WTC11 (cell line): ENCODE results near the gene RNF151. TPM values are rescaled to one million over a fixed set of nuclear protein-coding genes. Genes with fewer than 3 reads are reported as not detected.

Experiments used
- ATAC-seq: fragments of 200-7000 bp; cut with Tn5 transposase; 2 replicates; pipeline ENCODE4 v1.10.0; 2021; ENCODE audit warnings: mild to moderate bottlenecking, moderate library complexity
- CTCF ChIA-PET: fragments of 300-600 bp; sonication (Branson Sonifier 250); formaldehyde crosslinking; loops from one replicate; lab custom pipeline; 2021; ENCODE audit warnings: antibody characterized with exemption; lab: Charles Lee
- POLR2A ChIA-PET: fragments of 350-600 bp; sonication (Branson Sonifier 250); formaldehyde crosslinking; loops from one replicate; lab custom pipeline; 2021; ENCODE audit warnings: antibody characterized with exemption; lab: Charles Lee
- DNase-seq: peaks from one replicate; pipeline ENCODE4 v3.0.0; 2021; ENCODE audit warnings: low spot score
- H3K27ac Mint-ChIP-seq: 2 replicates; pipeline ENCODE4 v1.8.0; 2021; ENCODE audit warnings: mixed read lengths
- H3K27me3 Mint-ChIP-seq: 2 replicates; pipeline ENCODE4 v1.8.0; 2021; ENCODE audit warnings: low read depth, mild to moderate bottlenecking, moderate library complexity, mixed read lengths
- H3K36me3 Mint-ChIP-seq: 2 replicates; pipeline ENCODE4 v1.8.0; 2021; ENCODE audit warnings: mixed read lengths
- H3K4me1 Mint-ChIP-seq: 2 replicates; pipeline ENCODE4 v1.8.0; 2022; ENCODE audit warnings: mixed read lengths
- H3K4me3 Mint-ChIP-seq: 2 replicates; pipeline ENCODE4 v1.8.0; 2021; ENCODE audit warnings: mild to moderate bottlenecking, moderate library complexity, mixed read lengths
- H3K9me3 Mint-ChIP-seq: 2 replicates; pipeline ENCODE4 v1.8.0; 2021; ENCODE audit warnings: mixed read lengths
- CDX4 ChIP-seq: fragments of 250-450 bp; sonication (Bioruptor Pico); IDR thresholded peaks from 2 replicates; pipeline ENCODE4 v1.9.0; 2021; ENCODE audit warnings: moderate library complexity, mild to moderate bottlenecking, inconsistent platforms, borderline replicate concordance
- ELF4 ChIP-seq: sonication (generic); formaldehyde crosslinking; IDR thresholded peaks from 2 replicates; pipeline ENCODE4 v1.8.1; 2022; ENCODE audit warnings: low read depth, mild to moderate bottlenecking, moderate library complexity, missing genetic modification reagents
- ERG ChIP-seq: fragments of 250-450 bp; sonication (Bioruptor Pico); IDR thresholded peaks from 2 replicates; pipeline ENCODE4 v1.8.0; 2021; ENCODE audit warnings: mild to moderate bottlenecking
- ESRRA ChIP-seq: sonication (generic); formaldehyde crosslinking; IDR thresholded peaks from 2 replicates; pipeline ENCODE4 v1.8.1; 2022; ENCODE audit warnings: mild to moderate bottlenecking, missing genetic modification reagents, borderline replicate concordance
- FOXK1 ChIP-seq: sonication (generic); formaldehyde crosslinking; IDR thresholded peaks from 2 replicates; pipeline ENCODE4 v1.8.0; 2022; ENCODE audit warnings: mild to moderate bottlenecking, moderate library complexity, missing genetic modification reagents
- GABPB1 ChIP-seq: sonication (generic); formaldehyde crosslinking; IDR thresholded peaks from 2 replicates; pipeline ENCODE4 v1.8.1; 2023; ENCODE audit warnings: mild to moderate bottlenecking, missing genetic modification reagents
- GRHL2 ChIP-seq: fragments of 250-450 bp; sonication (Bioruptor Pico); IDR thresholded peaks from 2 replicates; pipeline ENCODE4 v1.8.0; 2022; ENCODE audit warnings: mild to moderate bottlenecking, moderate library complexity; ENCODE audit not compliant: insufficient replicate concordance, severe bottlenecking
- KAT7 ChIP-seq: sonication (generic); formaldehyde crosslinking; IDR thresholded peaks from 2 replicates; pipeline ENCODE4 v1.8.1; 2023; ENCODE audit warnings: missing genetic modification reagents, mild to moderate bottlenecking, borderline replicate concordance
- MYBL2 ChIP-seq: sonication (generic); formaldehyde crosslinking; IDR thresholded peaks from 2 replicates; pipeline ENCODE4 v1.8.1; 2023; ENCODE audit warnings: mild to moderate bottlenecking, moderate library complexity, missing genetic modification reagents
- NFATC4 ChIP-seq: fragments of 250-450 bp; sonication (Bioruptor Pico); IDR thresholded peaks from 2 replicates; pipeline ENCODE4 v1.9.0; 2021; ENCODE audit warnings: mild to moderate bottlenecking
- PREB ChIP-seq: sonication (generic); formaldehyde crosslinking; IDR thresholded peaks from 2 replicates; pipeline ENCODE4 v1.8.1; 2022; ENCODE audit warnings: mild to moderate bottlenecking, missing genetic modification reagents, moderate library complexity, borderline replicate concordance
- RORB ChIP-seq: fragments of 250-450 bp; sonication (Bioruptor Pico); IDR thresholded peaks from 2 replicates; pipeline ENCODE4 v1.9.0; 2021; ENCODE audit warnings: mild to moderate bottlenecking
- SP1 ChIP-seq: sonication (generic); formaldehyde crosslinking; conservative IDR thresholded peaks from 2 replicates; pipeline ENCODE4 v1.8.1; 2022; ENCODE audit warnings: missing genetic modification reagents
- STAT6 ChIP-seq: sonication (generic); formaldehyde crosslinking; conservative IDR thresholded peaks from 2 replicates; pipeline ENCODE4 v1.8.1; 2023; ENCODE audit warnings: mild to moderate bottlenecking, low read depth, missing genetic modification reagents, moderate library complexity
- TEAD1 ChIP-seq: sonication (generic); formaldehyde crosslinking; IDR thresholded peaks from 2 replicates; pipeline ENCODE4 v1.8.0; 2022; ENCODE audit warnings: mild to moderate bottlenecking, missing genetic modification reagents
- ZNF121 ChIP-seq: sonication (generic); formaldehyde crosslinking; IDR thresholded peaks from 2 replicates; pipeline ENCODE4 v1.8.0; 2023; ENCODE audit warnings: missing genetic modification reagents
- ZNF138 ChIP-seq: sonication (generic); formaldehyde crosslinking; conservative IDR thresholded peaks from 2 replicates; pipeline ENCODE4 v1.8.1; 2022; ENCODE audit warnings: mild to moderate bottlenecking, moderate library complexity, missing genetic modification reagents
- ZNF219 ChIP-seq: sonication (generic); formaldehyde crosslinking; IDR thresholded peaks from 2 replicates; pipeline ENCODE4 v1.8.0; 2023; ENCODE audit warnings: missing genetic modification reagents, mild to moderate bottlenecking, borderline replicate concordance
- ZNF416 ChIP-seq: fragments of 250-450 bp; sonication (Bioruptor Pico); IDR thresholded peaks from 2 replicates; pipeline ENCODE4 v1.9.0; 2021; ENCODE audit warnings: mild to moderate bottlenecking, inconsistent platforms
- ZNF671 ChIP-seq: fragments of 250-450 bp; sonication (Bioruptor Pico); IDR thresholded peaks from 2 replicates; pipeline ENCODE4 v1.8.0; 2021; ENCODE audit warnings: mild to moderate bottlenecking
- total RNA-seq: library from RNA; stranded (reverse); gene quantifications from 3 replicates; pipeline ENCODE4 v1.2.3, GENCODE V29; 2021
- TF ChIP-seq, protein P1 (sequence below): sonication (generic); formaldehyde crosslinking; IDR thresholded peaks from 2 replicates; pipeline ENCODE4 v1.8.1; 2023; ENCODE audit warnings: mild to moderate bottlenecking, moderate library complexity, missing genetic modification reagents
- TF ChIP-seq, protein P2 (sequence below): fragments of 250-450 bp; sonication (Bioruptor Pico); IDR thresholded peaks from 2 replicates; pipeline ENCODE4 v1.9.0; 2021; ENCODE audit warnings: mild to moderate bottlenecking
- TF ChIP-seq, protein P3 (sequence below): sonication (generic); formaldehyde crosslinking; IDR thresholded peaks from 2 replicates; pipeline ENCODE4 v1.8.0; 2022; ENCODE audit warnings: missing genetic modification reagents

Gene RNF151
- total RNA-seq, 1 experiment from 2014 or later: 0.31 TPM

- no peak overlapping the region for H3K27ac Mint-ChIP-seq
- TF ChIP-seq GRHL2 (CRISPR knock-in tag) (no peak), PREB (CRISPR knock-in tag) (peak; percentile 33; the same call in 1 of the 2 replicates), RORB (no peak), ZNF138 (no peak), ZNF671 (CRISPR knock-in tag) (no peak), KAT7 (CRISPR knock-in tag) (peak; percentile 75; the same call in 1 of the 2 replicates), ZNF121 (CRISPR knock-in tag) (no peak), CDX4 (CRISPR knock-in tag) (no peak), FOXK1 (peak; percentile 92), ESRRA (peak; percentile 80), SP1 (CRISPR knock-in tag) (peak; percentile 83), MYBL2 (CRISPR knock-in tag) (peak; percentile 94), GABPB1 (CRISPR knock-in tag) (no peak), ELF4 (CRISPR knock-in tag) (peak; percentile 89; the same call in 1 of the 2 replicates), ERG (no peak), ZNF416 (CRISPR knock-in tag) (0 out of 2 replicates have a peak, but pooled peaks have one; percentile 9), STAT6 (CRISPR knock-in tag) (no peak), NFATC4 (CRISPR knock-in tag) (no peak), ZNF219 (peak; percentile 84; the same call in 1 of the 2 replicates), TEAD1 (CRISPR knock-in tag) (peak; percentile 96)
- TF ChIP-seq, protein P1, sequence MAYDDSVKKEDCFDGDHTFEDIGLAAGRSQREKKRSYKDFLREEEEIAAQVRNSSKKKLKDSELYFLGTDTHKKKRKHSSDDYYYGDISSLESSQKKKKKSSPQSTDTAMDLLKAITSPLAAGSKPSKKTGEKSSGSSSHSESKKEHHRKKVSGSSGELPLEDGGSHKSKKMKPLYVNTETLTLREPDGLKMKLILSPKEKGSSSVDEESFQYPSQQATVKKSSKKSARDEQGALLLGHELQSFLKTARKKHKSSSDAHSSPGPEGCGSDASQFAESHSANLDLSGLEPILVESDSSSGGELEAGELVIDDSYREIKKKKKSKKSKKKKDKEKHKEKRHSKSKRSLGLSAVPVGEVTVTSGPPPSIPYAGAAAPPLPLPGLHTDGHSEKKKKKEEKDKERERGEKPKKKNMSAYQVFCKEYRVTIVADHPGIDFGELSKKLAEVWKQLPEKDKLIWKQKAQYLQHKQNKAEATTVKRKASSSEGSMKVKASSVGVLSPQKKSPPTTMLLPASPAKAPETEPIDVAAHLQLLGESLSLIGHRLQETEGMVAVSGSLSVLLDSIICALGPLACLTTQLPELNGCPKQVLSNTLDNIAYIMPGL (CRISPR knock-in tag): 0 out of 2 replicates have a peak, but pooled peaks have one; percentile 8
- TF ChIP-seq, protein P2, sequence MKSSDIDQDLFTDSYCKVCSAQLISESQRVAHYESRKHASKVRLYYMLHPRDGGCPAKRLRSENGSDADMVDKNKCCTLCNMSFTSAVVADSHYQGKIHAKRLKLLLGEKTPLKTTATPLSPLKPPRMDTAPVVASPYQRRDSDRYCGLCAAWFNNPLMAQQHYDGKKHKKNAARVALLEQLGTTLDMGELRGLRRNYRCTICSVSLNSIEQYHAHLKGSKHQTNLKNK (CRISPR knock-in tag): no peak
- TF ChIP-seq, protein P3, sequence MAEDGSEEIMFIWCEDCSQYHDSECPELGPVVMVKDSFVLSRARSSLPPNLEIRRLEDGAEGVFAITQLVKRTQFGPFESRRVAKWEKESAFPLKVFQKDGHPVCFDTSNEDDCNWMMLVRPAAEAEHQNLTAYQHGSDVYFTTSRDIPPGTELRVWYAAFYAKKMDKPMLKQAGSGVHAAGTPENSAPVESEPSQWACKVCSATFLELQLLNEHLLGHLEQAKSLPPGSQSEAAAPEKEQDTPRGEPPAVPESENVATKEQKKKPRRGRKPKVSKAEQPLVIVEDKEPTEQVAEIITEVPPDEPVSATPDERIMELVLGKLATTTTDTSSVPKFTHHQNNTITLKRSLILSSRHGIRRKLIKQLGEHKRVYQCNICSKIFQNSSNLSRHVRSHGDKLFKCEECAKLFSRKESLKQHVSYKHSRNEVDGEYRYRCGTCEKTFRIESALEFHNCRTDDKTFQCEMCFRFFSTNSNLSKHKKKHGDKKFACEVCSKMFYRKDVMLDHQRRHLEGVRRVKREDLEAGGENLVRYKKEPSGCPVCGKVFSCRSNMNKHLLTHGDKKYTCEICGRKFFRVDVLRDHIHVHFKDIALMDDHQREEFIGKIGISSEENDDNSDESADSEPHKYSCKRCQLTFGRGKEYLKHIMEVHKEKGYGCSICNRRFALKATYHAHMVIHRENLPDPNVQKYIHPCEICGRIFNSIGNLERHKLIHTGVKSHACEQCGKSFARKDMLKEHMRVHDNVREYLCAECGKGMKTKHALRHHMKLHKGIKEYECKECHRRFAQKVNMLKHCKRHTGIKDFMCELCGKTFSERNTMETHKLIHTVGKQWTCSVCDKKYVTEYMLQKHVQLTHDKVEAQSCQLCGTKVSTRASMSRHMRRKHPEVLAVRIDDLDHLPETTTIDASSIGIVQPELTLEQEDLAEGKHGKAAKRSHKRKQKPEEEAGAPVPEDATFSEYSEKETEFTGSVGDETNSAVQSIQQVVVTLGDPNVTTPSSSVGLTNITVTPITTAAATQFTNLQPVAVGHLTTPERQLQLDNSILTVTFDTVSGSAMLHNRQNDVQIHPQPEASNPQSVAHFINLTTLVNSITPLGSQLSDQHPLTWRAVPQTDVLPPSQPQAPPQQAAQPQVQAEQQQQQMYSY: no peak; the same call in 1 of the 2 replicates
Measured at GRCh38 chr16:1991948-1992703, 25.5 kb downstream of the RNF151 start.

More at GRCh38 chr16:1991948-1992703, 25.5 kb downstream of the RNF151 start:
- Mint-ChIP-seq H3K9me3 (no peaks in the 10 kb centered on the region), H3K4me3 (peak overlapping the region; percentile 76), H3K4me1 (peaks cover 17% of the 10 kb centered on the region), H3K36me3 (peaks cover under 1% of the 10 kb centered on the region; the same call in 1 of the 2 replicates), H3K27me3 (peaks cover 24% of the 10 kb centered on the region)
- ChIA-PET CTCF (interaction anchor here (0.5 to 6.4 kb wide), 19 partner anchors 8 to 1209 kb away, joined by 3 to 59 read pairs (median 5); partner anchors contain the start of genes GFER, NTHL1 and TSC2), POLR2A (interaction anchor here (0.7 to 1.7 kb wide), 5 partner anchors 13 to 163 kb away, joined by 3 to 13 read pairs (median 4); partner anchors contain the start of genes RPS2, TBL3 and TRAF7)
- ATAC-seq: peak; percentile 72
- DNase-seq: peak; percentile 99
